Liver (tissue), 9 donors: Measurements from ENCODE around the gene TIMM17A. TPM values are rescaled to one million over a fixed set of nuclear protein-coding genes. Genes with fewer than 3 reads are reported as not detected.

ENCODE experiments used
- DNase-seq: peaks from one replicate; pipeline ENCODE4 v3.0.0-alpha.2; 2017; ENCODE audit warnings: low spot score
- H3K27ac ChIP-seq, 2 donors: one replicate each; pipeline ENCODE4 v1.7.0; 2013; ENCODE audit warnings: inconsistent platforms in 2 of 2, low read length in 2 of 2, control low read depth in 1 of 2, low read depth in 1 of 2, mild to moderate bottlenecking in 1 of 2
- H3K27me3 ChIP-seq, 4 donors: one replicate each; pipeline versions ENCODE4 v1.6.1 to v1.7.0; 2013; ENCODE audit warnings: low read length in 3 of 4, inconsistent platforms in 1 of 4, mild to moderate bottlenecking in 1 of 4, moderate library complexity in 1 of 4; ENCODE audit not compliant: control insufficient read depth in 4 of 4, insufficient read depth in 4 of 4
- H3K36me3 ChIP-seq, 4 donors: one replicate each; pipeline versions ENCODE4 v1.6.1 to v1.7.0; 2013; ENCODE audit warnings: low read length in 3 of 4, mild to moderate bottlenecking in 3 of 4, low read depth in 1 of 4, moderate library complexity in 1 of 4; ENCODE audit not compliant: control insufficient read depth in 4 of 4, insufficient read depth in 3 of 4
- H3K4me1 ChIP-seq, 4 donors: one replicate each; pipeline versions ENCODE4 v1.6.1 to v1.7.0; 2013; ENCODE audit warnings: low read length in 3 of 4, mild to moderate bottlenecking in 3 of 4, moderate library complexity in 1 of 4; ENCODE audit not compliant: control insufficient read depth in 4 of 4, insufficient read depth in 4 of 4
- H3K4me3 ChIP-seq, 3 donors: one replicate each; pipeline versions ENCODE4 v1.6.1 to v1.7.0; 2013; ENCODE audit warnings: low read length in 3 of 3, control low read depth in 1 of 3, low read depth in 1 of 3, mild to moderate bottlenecking in 1 of 3
- H3K9ac ChIP-seq, 2 donors: one replicate each; pipeline ENCODE4 v1.7.0; 2013; ENCODE audit warnings: low read length in 2 of 2, mild to moderate bottlenecking in 2 of 2, moderate library complexity in 2 of 2, control low read depth in 1 of 2, low read depth in 1 of 2
- H3K9me3 ChIP-seq, 4 donors: one replicate each; pipeline versions ENCODE4 v1.6.1 to v1.7.0; 2013; ENCODE audit warnings: low read length in 3 of 4; ENCODE audit not compliant: control insufficient read depth in 4 of 4
- ATF3 ChIP-seq: IDR thresholded peaks from 2 replicates; pipeline ENCODE4 v1.6.1; 2016; ENCODE audit warnings: antibody characterized with exemption
- CTCF ChIP-seq: fragments of 150-350 bp; IDR thresholded peaks from 2 replicates; pipeline ENCODE4 v1.5.1; 2017; ENCODE audit warnings: improper control_type of control experiment, low read depth, low read length; ENCODE audit not compliant: missing input control
- EGR1 ChIP-seq, 2 donors: IDR thresholded peaks; 2 replicates each; pipeline ENCODE4 v1.6.1; 2016 to 2018; ENCODE audit warnings: antibody characterized with exemption in 2 of 2, low read depth in 2 of 2
- FOXA1 ChIP-seq: IDR thresholded peaks from 2 replicates; pipeline ENCODE4 v1.6.1; 2016; ENCODE audit warnings: antibody characterized with exemption
- FOXA2 ChIP-seq: IDR thresholded peaks from 2 replicates; pipeline ENCODE4 v1.6.1; 2016; ENCODE audit warnings: antibody characterized with exemption
- GABPA ChIP-seq, 2 donors: IDR thresholded peaks in 1 of 2; conservative IDR thresholded peaks in 1 of 2; 2 replicates each; pipeline ENCODE4 v1.6.1; 2016; ENCODE audit warnings: antibody characterized with exemption in 2 of 2, mild to moderate bottlenecking in 1 of 2, moderate library complexity in 1 of 2
- HNF4A ChIP-seq, 2 donors: conservative IDR thresholded peaks; 2 replicates each; pipeline ENCODE4 v1.6.1; 2016; ENCODE audit warnings: antibody characterized with exemption in 2 of 2, mild to moderate bottlenecking in 2 of 2
- HNF4G ChIP-seq: IDR thresholded peaks from 2 replicates; pipeline ENCODE4 v1.6.1; 2016; ENCODE audit warnings: antibody characterized with exemption
- JUND ChIP-seq, 2 donors: IDR thresholded peaks; 2 replicates each; pipeline ENCODE4 v1.6.1; 2016; ENCODE audit warnings: antibody characterized with exemption in 2 of 2
- MAX ChIP-seq: IDR thresholded peaks from 2 replicates; pipeline ENCODE4 v1.6.1; 2016; ENCODE audit warnings: antibody characterized with exemption
- NR2F2 ChIP-seq: IDR thresholded peaks from 2 replicates; pipeline ENCODE4 v1.6.1; 2016; ENCODE audit warnings: antibody characterized with exemption
- RAD21 ChIP-seq, 2 donors: IDR thresholded peaks; 2 replicates each; pipeline ENCODE4 v1.6.1; 2016; ENCODE audit warnings: antibody characterized with exemption in 2 of 2, mild to moderate bottlenecking in 2 of 2
- REST ChIP-seq: IDR thresholded peaks from 2 replicates; pipeline ENCODE4 v1.6.1; 2016; ENCODE audit warnings: antibody characterized with exemption, mild to moderate bottlenecking
- RXRA ChIP-seq, 2 donors: IDR thresholded peaks; 2 replicates each; pipeline ENCODE4 v1.6.1; 2017 to 2018; ENCODE audit warnings: antibody characterized with exemption in 2 of 2, mild to moderate bottlenecking in 1 of 2
- SP1 ChIP-seq: IDR thresholded peaks from 2 replicates; pipeline ENCODE4 v1.6.1; 2018; ENCODE audit warnings: antibody characterized with exemption, mild to moderate bottlenecking
- TAF1 ChIP-seq: conservative IDR thresholded peaks from 2 replicates; pipeline ENCODE4 v1.6.1; 2016; ENCODE audit warnings: antibody characterized with exemption, mild to moderate bottlenecking
- YY1 ChIP-seq: IDR thresholded peaks from 2 replicates; pipeline ENCODE4 v1.6.1; 2016; ENCODE audit warnings: antibody characterized with exemption, mild to moderate bottlenecking
- ZBTB33 ChIP-seq: IDR thresholded peaks from 2 replicates; pipeline ENCODE4 v1.6.1; 2016; ENCODE audit warnings: antibody characterized with exemption
- WGBS: extraction: QIAGEN DNeasy Blood & Tissue Kit; methylation state at CpG from one replicate; pipeline ENCODE4 v1.1.7; 2013; 5-methylcytosine and 5-hydroxymethylcytosine counted together
- polyA plus RNA-seq, 2 donors: library from polyadenylated mRNA; stranded (reverse) in 1 of 2; unstranded in 1 of 2; fragments of 200-250 nt in 1 of 2; fragments of >200 nt in 1 of 2; fragmentation: Nextera tagmentation in 1 of 2; extraction: Ambion mirVana in 1 of 2; gene quantifications; one replicate each; pipeline versions ENCODE4 v1.2.1 to v1.2.3, GENCODE V29; 2013 to 2015
- total RNA-seq, 2 donors: library from RNA; depleted of rRNA; stranded (reverse); fragments of >200 nt; gene quantifications; one replicate each; pipeline ENCODE4 v1.2.3, GENCODE V29; 2014
- donor health status: healthy.
- donor health status: healthy.
- donor health status: healthy.
- donor health status: healthy.
- donor health status: healthy.

The TIMM17A gene
- total and polyA plus RNA-seq, 4 donors, result 21.1 to 72.1 (median 51.0) TPM

GRCh38 chr1:201937624-201938213, 17.6 kb upstream of the TIMM17A start:
- Histone ChIP-seq H3K27ac (no peak overlapping the region), H3K9ac (no peak overlapping the region), H3K27me3 (no peaks in the 10 kb centered on the region), H3K36me3 (no peaks in the 10 kb centered on the region), H3K4me3 (no peak overlapping the region), H3K9me3 (no peaks in the 10 kb centered on the region), H3K4me1 (no peaks in the 10 kb centered on the region)
- no peak for TF ChIP-seq NR2F2
- TF ChIP-seq GABPA (IDR thresholded peaks at IDR 0.05 in 1 of 2, conservative IDR thresholded peaks at IDR 0.05 in 1 of 2), result no peak
- no peak for TF ChIP-seq FOXA2
- no peak for TF ChIP-seq RAD21 (IDR thresholded peaks at IDR 0.05)
- no peak for TF ChIP-seq RXRA (IDR thresholded peaks at IDR 0.05)
- TF ChIP-seq ATF3, result no peak
- 81% methylated on average over 5 of the region's 5 CpGs for WGBS
- no peak for DNase-seq

GRCh38 chr1:201938440-201939035, 16.8 kb upstream of the TIMM17A start:
- no peak for DNase-seq
- no peak for TF ChIP-seq REST
- TF ChIP-seq SP1, result no peak
- TF ChIP-seq FOXA1, result no peak
- TF ChIP-seq TAF1, result no peak
- TF ChIP-seq GABPA (IDR thresholded peaks at IDR 0.05 in 1 of 2, conservative IDR thresholded peaks at IDR 0.05 in 1 of 2), result no peak
- TF ChIP-seq NR2F2, result no peak
- no peak for TF ChIP-seq MAX
- no peak for TF ChIP-seq HNF4G
- TF ChIP-seq EGR1 (IDR thresholded peaks at IDR 0.05; ENCODE audit: low read depth in 2 of 2), result no peak
- TF ChIP-seq FOXA2, result no peak
- no peak overlapping the region for H3K4me3 ChIP-seq
- H3K4me1 ChIP-seq, result no peaks in the 10 kb centered on the region
- H3K9me3 ChIP-seq, result no peaks in the 10 kb centered on the region
- 72% methylated on average over 4 of the region's 4 CpGs for WGBS
- H3K27ac ChIP-seq, result no peak overlapping the region
- H3K9ac ChIP-seq, result no peak overlapping the region
- H3K36me3 ChIP-seq, result no peaks in the 10 kb centered on the region
- no peaks in the 10 kb centered on the region for H3K27me3 ChIP-seq

GRCh38 chr1:201939148-201939547, 16.2 kb upstream of the TIMM17A start:
- no peaks in the 10 kb centered on the region for H3K9me3 ChIP-seq
- no peak overlapping the region for H3K4me3 ChIP-seq
- H3K9ac ChIP-seq, result no peak overlapping the region
- TF ChIP-seq FOXA2, result no peak
- TF ChIP-seq ZBTB33, result no peak
- no peak for TF ChIP-seq TAF1
- TF ChIP-seq HNF4G, result no peak
- no peak for TF ChIP-seq HNF4A (conservative IDR thresholded peaks at IDR 0.05)
- no peak for TF ChIP-seq EGR1 (IDR thresholded peaks at IDR 0.05; ENCODE audit: low read depth in 2 of 2)
- no peak for TF ChIP-seq YY1
- TF ChIP-seq JUND (IDR thresholded peaks at IDR 0.05), result no peak
- TF ChIP-seq GABPA (IDR thresholded peaks at IDR 0.05 in 1 of 2, conservative IDR thresholded peaks at IDR 0.05 in 1 of 2), result no peak
- TF ChIP-seq CTCF, result no peak
- TF ChIP-seq FOXA1, result no peak
- TF ChIP-seq SP1, result no peak
- TF ChIP-seq RAD21 (IDR thresholded peaks at IDR 0.05), result no peak

More at GRCh38 chr1:201939148-201939547, 16.2 kb upstream of the TIMM17A start:
- H3K27me3 ChIP-seq, result peaks cover 0 to 3% (median 0%) of the 10 kb centered on the region in 4 donors
- no peaks in the 10 kb centered on the region for H3K36me3 ChIP-seq
- no peak overlapping the region for H3K27ac ChIP-seq
- WGBS, result 72% methylated on average over 4 of the region's 4 CpGs
- no peaks in the 10 kb centered on the region for H3K4me1 ChIP-seq
- DNase-seq, result no peak
